GOT3 (cell line): ENCODE measurements around the gene ING4.
"Not testable (repeated sequence)": the region's sequence is repeated elsewhere in the genome, so short reads cannot be mapped to it uniquely, and the experiment has no call there.

Experiments
- DNase-seq: peaks from one replicate; lab custom pipeline; 2025; ENCODE audit warnings: mixed read lengths; lab: John Stamatoyannopoulos, UW

Gene ING4

DNA sequence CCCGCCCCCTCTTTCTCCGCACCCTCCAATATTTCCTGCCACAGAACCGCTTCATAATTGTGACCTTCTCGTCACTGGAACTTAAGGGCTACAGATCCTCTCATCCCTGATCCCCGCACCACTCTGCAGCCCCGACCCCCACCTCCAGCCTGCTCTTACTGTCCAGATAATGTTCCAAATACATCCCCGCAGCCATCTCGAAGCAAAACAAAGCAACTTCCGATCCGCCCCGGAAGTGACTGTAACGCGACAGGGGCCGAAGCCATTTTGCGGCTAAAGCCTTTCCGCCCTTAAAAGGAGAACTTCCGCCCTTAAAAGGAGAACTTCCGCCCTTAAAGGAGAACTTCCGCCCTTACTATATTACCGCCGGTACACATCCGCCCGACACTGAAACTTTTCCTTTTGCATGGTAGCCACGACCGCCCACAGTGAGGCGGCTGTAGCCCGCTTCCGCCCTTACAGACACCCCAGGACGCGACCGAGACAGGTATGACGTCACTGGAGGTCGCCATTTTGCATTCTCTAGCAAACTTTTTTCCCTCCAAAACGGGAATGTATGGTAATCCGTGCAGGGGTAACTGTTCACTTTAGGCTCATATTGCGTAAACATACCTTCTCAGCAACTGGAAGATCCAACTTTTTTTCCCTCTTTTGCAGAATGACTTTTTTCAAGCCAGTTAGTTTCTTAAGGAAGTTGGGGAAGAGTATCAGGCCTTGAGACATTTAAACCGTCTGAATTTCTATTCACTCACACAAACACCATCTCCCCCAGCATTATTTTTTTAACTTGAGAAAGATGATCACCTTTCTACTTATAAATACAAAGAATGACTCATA, at the start of gene ING4:
Gene ING4 (minus strand): TSS at position 214 of the 837 bp plus-strand sequence. CDS start 18 bp downstream, at position 196.
- DNase-seq, result peak; percentile 90

DNA sequence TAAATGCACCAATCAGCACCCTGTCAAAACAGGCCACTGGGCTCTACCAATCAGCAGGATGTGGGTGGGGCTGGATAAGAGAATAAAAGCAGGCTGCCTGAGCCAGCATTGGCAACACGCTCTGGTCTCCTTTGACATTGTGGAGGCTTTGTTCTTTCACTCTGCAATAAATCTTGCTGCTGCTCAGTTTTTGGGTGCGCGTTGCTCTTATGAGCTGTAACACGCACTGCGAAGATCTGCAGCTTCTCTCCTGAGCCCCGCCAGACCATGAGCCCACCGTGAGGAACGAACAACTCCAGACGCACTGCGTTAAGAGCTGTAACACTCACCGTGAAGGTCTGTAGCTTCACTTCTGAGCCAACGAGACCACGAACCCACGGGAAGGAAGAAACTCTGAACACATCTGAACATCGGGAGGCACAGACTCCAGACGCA, 46.1 kb upstream of the ING4 start:
- DNase-seq, result no peak

DNA sequence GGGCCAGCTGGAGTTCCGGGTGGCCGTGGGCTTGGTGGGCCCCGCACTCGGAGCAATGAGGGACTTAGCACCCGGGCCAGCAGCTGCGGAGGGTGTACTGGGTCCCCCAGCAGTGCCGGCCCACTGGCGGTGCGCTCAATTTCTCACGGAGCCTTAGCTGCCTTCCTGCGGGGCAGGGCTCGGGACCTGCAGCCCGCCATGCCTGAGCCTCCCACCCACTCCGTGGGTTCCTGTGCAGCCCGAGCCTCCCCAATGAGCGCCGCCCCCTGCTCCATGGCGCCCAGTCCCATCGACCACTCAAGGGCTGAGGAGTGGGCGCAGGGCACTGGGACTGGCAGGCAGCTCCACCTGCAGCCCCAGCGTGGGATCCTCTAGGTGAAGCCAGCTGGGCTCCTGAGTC, 45.4 kb upstream of the ING4 start:
- not testable (repeated sequence) for DNase-seq

DNA sequence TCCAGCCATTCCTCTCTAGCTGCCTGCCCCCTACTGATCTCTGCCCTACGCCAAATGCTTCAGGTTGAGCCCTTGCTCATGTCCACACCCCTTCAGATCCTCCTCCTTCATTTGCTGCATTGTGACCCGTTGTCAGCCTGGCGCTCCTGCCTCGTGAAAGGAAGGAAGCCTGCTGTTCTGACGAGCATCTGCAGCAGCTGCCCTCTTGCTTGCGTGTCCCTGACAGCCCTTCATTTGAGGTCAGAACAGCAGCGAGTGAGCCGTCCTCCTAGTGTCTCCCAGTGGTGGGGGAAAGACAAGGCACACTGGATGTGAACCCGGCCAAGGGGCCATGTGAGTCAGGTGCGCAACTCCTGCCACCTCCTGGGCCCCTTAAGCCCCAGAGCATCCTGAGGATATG, 40.7 kb upstream of the ING4 start:
- no peak for DNase-seq

DNA sequence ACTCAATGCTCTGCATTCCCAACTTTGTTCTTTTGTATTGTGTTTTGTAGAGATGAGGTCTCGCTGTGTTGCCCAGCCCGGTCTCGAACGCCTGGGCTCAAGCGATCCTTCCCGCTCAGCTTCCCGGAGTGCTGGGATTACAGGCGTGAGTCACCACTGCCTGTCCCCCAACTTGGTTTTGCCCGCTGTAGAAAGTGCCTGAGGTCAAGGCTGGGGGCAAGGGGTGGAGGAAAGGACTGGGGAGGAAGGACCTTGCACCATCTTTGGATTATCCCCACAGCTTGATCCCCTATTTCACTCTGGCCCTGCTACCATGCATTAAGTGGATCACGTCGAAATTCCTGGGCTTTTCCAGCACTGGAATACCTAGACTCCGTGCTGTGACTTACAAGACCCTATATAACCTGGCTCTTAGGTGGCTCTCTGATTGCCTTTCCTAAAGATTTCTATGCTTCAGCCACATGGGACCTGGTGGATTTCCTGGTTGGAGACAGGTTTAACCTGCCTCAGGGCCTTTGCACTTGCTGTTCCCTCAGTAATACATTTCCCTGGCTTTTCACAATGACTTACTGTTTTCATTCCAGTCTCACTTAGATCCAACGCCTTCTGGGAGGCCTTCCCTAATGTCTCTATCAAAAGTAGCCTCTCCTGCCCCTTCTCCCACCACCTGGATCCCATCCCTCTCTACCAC, 38.3 kb upstream of the ING4 start:
- no peak for DNase-seq

DNA sequence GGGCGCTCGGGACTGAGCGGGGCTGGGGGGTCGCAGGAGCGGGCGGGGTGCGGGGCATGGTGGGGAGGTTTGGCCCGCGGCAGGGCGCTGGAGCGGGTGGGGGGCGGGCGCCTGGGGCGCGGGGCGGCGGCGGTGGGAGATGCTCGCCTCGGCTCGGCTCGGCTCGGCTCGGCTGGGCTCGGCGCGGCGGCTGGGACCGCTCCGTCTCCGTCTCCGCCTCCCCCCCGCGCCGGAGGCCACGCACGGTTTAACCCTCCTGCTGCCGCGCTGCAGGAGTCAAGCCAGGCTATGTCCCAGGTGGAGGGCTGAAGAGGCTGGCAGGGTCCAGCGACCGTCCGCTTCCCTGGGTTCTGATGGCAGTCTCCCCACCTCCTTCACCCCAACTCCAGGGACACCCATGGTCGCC, 37.7 kb upstream of the ING4 start, which contains the start of gene PIANP:
Gene PIANP (minus strand): TSS at position 170 of the 406 bp plus-strand sequence. CDS start 2,754 bp downstream, outside the sequence.
- no peak for DNase-seq

DNA sequence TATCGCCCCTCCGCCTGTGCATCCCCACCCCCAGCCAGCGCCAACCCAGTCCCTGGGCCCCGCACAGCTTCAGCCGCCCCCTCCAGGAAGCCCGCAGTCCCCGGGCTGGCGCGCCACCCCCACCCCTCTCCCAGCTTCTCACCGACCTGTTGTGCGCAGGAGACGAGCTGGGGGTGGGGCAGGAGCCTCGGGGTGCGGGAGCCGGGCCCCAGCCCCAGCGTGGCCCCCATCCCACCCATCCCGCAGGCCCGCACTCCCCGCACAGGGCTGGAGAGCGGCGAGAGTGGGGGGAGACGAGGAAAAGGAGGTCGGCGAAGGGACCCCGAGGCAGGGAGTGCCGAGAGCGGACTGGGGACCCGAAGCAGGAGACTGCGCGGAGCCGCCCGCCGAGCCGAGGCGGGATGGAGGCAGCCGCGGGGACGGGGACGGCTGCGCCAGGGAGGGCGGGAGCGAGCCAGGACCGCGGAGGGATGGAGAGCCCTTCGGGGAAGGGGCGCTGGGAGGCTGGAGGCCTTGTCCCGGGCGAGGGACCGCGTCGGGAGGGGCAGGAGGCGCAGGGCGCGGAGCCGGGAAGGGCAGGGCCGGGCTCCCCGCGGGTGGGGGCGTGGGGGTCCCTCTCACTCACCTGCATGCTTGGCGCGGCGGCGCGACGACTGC, 37.2 kb upstream of the ING4 start:
- no peak for DNase-seq

DNA sequence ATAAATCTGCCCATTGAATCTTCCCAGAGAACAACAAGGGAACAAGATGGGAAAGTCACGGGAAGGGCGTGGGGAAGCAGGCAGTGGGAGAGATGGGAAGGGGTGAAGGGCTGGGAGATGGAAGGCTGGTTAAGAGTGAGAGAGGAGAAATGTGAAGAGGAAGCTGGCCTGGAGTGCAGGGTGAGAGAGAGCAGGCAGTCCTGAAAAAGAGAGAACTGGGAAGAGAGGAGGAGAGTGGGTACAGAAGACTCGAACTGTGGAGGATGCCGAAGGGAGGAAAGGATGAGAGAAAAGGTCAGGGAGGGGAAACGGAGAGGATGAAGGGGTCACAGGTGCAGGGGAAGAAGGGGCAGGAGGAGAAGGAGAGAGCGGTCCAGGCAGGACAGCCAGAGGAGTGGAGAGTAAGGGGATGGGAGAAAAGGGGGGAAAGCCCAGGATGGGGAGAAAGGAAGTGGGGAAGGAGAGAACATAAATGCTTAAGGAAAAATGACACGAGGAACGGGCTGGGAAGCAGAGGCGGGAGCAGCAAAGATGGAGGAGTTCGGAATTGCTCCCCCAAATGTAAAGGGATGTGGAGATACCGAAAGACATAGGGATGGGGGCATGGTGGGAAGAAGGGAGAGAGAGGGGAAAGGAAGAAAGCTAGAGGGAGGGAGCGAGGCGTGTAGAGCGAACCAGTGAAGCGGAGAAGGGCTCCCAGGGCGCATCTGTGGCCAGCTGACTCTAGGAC, 36.5 kb upstream of the ING4 start:
- no peak for DNase-seq

DNA sequence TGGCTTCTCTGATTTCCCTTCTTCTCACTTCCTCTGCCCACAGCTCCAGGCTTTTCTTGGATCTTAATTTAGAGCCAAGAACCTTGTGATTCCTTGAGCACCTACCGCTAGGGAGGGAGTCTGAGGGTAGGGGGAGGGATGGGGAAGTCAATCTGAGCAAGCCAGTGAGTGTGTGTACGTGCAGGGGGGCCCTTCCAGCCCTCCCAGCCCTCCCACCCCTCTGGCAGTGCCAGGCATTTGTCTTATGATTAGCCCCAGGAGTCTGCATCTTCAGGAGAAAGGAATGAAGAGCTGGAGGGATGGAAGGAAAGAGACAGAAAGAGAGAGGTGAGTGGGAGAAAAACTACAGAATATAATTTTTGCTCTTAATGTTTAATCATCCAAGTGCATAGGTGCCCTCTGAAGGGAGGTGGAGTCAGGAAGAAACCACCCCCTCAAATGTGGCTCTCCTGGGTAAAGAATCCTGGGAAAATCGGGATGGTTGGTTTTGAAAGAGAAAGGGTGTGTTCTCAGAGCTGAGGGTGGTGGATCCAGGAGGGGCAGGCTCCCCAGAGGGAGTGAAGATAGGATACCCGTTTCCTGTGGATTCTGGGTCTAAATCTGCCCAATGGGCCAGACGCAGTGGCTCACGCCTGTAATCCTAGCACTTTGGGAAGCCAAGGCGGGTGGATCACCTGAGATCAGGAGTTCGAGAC, 35.6 kb upstream of the ING4 start:
- no peak for DNase-seq

DNA sequence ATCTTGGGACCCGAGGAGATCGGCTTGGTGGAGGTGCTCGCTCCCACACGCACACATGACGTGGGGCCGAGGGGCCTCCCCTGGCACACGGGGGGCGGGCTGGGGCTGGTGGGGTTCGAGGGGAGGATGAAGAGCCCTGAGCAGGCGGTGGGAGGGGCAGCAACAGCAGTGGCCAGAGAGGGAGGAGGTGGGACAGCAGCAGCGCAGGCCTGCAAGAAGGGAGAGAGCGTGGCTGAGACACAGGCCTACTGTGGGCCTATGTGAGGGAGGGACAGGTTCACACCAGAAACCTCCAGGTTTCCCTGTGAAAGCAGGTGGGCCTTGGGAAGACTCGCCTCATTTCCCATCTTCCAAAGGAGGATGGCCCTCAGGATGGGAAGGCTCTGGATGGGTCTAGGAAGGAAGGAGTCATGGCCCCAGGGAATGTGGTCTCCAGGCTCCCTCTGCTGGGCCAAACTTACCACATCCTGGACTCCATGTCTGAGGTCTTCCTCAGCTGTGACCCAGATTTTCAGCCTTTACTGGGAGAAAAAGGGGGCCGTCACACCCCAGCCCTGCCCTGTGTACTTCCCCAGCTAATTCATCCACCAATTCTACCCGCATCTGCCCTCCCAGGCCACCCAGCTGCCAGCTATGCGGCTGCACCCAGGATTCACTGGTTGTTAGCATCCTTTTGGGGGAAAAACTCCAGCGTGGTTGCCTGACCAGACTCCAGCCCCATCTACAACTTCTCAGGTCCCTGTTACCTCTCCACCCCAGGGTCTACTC, 34.8 kb upstream of the ING4 start:
- DNase-seq, result no peak

DNA sequence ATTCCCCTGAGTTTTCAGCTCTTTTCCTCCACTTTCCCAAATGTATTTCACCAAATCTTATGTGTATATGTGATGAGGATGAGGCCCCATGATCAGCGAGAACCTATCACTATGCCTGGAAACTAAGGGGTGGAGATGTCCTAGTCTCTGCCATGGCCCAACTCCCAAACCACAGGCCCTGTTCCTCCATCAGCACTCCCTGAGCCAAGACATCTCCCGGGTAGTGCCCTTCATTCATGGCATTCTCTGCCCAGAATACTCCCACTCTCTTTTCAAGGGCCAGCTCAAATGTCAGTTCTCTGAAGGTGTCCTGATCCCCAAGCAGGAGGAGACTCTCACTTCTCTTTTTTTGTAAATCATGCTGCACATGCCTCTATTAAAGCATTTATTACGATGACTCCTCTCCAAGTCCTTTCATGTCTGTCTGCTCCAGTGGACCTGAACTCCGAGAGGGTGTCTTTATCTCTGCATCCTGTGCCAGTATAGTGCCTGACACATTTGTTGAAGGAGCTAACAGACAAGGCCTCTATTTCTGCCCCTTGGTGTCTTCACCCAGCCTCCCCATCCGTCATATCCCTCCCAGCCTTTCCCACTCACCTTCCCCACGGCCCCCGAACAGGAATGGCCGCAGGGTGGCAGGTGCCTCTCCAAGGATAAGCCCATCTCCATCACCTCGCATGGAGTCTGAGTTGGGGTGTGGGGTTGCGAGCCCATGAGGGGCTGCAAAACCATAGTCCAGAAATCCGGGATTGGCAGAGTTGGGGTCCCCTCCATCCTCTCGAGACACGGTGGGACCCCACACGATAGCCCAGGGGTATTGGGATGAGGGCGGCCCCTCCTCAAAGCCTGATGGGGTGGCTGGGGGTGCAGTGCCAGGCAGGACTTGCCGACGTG, 34.0 kb upstream of the ING4 start:
- no peak for DNase-seq

DNA sequence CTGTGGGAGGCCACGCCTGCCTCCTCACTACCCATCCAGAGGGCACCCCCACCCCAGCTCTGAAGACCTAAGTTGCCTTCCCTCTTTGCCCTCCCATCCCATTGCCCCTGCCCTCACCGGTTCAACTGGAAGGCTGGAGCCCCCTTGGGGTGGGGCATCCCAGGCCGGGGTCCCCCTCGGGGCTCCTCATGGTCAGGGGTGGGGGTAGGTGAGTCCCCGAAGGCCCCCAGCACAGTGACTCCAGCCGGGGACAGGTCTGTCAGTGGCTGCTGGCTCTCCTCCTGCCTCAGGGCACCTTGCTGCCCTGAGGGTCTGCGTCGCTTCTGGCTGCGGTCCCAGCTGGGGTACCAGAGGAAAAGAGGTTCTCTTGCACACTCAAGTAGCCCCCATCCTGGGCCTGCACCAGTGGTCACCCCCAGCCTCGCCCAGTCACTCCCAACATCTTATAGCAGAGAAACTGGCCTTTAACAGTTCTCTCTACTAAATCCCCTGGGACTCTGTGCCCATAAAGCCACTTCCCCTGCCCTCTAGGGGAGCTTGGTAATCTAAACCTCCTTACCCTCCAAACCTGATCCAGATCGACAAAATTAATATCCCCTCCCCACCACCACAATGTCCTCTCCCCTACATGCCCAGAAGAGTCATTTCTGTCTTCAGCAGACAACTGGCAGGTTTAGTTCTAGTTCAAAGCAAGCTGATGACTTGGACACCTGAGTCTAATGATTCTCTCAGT, 32.6 kb upstream of the ING4 start:
- DNase-seq, result no peak

DNA sequence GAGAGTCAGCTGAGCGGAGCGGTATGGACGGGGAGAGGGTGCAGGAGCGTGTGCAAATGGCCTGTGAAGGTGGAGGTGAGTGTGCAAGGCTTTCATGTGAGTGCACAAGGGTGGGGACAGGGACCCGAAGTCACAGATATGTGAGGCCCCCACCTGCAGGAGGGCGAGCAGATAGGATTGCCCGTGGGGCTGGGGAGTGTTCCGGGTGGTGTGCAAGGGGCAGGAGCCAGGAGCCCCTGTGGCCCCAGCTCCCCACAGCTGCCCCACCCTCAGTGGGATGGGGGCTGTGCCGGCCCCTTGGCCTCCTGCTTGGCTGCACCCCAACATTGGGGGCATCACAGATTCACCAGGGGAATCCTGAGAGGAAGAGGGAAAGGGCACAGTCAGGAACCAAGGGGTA, 31.8 kb upstream of the ING4 start:
- DNase-seq, result no peak

DNA sequence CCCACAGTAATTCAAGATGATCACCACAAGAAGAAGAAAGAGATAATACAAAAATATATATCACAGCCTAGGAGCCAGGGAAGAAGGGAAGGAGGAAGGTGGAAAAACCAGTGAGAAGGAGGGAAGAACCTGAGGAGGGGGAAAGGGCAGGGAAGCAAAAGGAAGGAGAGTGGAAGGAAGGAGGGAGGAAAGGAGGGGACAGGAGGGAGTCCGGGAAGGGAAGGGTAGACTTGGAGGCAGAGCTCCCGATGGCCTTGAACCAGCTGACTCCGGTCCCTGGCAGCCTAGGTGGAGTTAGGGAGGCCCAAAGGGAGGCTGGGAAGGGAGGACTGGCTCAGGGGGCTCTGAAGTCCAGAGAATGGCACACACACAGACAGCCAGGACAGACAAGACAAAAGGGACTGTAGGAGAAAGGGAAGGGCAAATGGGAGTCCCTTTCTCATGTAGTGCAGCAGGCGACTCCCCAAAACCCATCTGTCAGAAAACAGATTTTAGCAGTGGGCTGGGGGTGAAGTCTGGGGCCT, 31.0 kb upstream of the ING4 start:
- no peak for DNase-seq

DNA sequence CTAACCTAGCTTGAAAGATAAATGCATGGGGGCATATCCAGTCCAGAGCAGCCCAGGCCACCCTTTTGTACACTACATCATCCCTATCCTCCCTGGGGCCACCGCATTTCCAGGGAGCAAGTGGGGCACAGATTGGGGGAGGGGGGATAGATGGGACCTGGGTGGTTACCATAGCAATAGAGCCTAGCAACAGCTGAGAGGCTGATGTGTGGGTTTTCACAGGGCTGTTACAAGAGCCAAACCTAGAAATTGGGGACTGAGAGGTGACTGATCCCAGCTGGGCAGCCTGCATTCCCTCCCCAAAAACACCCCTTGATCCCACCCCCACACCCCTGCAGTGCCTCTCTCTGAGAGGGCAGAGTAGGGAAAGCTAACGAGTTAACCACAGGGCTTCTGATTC, 30.0 kb upstream of the ING4 start:
- no peak for DNase-seq

DNA sequence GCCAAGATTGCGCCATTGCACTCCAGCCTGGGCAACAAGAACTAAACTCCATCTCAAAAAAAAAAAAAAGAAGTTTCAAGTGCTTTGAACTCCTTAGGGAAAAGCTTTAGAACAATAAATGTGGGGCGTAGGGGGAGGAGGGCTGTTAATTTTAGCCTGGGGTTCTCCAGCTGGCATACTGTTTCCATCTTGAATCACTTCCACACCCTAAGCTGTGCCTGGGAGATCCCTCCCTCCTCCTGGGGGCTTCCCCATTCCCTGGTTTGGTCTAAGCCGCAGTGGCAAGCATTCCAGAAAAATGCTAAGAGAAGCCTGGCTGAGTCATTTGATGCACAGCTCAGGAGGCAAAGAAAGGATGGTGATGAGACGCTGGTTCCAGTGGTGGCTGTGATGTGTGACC, 28.6 kb upstream of the ING4 start:
- DNase-seq, result peak; percentile 16

DNA sequence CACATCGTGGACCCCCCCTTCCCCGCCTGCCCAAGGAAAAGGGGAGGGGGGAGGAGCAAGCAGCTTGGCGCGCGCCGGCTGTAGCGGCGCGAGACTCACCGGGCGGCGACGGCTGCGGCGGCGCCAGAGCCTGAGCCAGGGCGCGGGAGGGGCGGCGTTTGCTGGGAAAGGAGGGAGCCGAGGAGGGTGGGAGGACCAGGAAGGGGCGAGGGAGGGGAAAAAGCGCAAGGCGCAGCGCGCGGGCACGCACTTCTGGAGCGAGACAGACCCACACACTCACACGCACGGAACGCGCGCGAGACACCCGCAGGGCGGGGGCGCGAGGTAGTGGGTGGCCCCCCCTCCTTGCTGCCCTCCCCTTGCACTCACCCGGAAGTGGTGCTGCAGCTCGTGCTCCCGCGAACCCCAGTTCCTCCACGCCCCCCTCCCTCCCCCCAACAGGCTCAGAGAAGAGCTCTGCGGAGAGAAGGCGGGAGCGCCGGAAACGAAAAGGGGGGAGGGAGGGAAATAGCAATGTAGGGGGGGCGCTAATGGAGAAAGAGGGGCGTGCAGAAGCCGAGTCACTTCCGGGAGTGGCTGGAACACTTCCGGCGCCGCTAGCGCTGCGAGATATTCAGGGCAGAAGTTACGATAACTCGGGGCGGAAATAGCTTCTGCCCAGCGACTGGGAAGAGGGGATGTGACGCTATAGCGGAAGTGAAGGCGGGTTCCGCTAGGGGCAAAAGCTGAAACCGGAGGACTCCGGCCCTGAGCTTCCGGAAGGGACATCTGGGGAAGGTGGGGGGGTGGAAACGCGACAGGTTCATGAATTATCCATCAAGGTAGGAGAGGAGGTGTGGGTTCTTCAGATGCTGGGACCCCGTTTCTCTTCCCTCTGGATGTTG, 26.3 kb upstream of the ING4 start, which contains the start of gene ZNF384:
Gene ZNF384 (minus strand): TSS at position 377 of the 884 bp plus-strand sequence. CDS start 9,855 bp downstream, outside the sequence.
- DNase-seq, result peak; percentile 84
